OCI-LY7 (cell line): Measurements from ENCODE around the gene MKKS. TPM values are rescaled to one million over a fixed set of nuclear protein-coding genes. Genes with fewer than 3 reads are reported as not detected.

ENCODE experiments used
- BruUV-seq: library from RNA; stranded (reverse); fragments of 400-500 nt; replicated peaks from 2 replicates; lab custom pipeline; 2021; lab: Mats Ljungman, UMichigan
- CTCF ChIA-PET: fragments of 300-600 bp; sonication (Branson Sonifier 250); formaldehyde crosslinking; loops from one replicate; lab custom pipeline; 2022; ENCODE audit warnings: antibody characterized with exemption; ENCODE audit not compliant: unreplicated experiment; lab: Charles Lee
- POLR2A ChIA-PET: fragments of 300-600 bp; sonication (Branson Sonifier 250); formaldehyde crosslinking; loops from one replicate; lab custom pipeline; 2022; ENCODE audit warnings: antibody characterized with exemption; lab: Charles Lee
- DNase-seq: peaks from one replicate; pipeline ENCODE4 v3.0.0-alpha.2; 2015; ENCODE audit warnings: low spot score
- H2AFZ ChIP-seq: fragments of 200-600 bp; sonication (generic), shearing (Covaris generic); 2 replicates; pipeline ENCODE4 v1.6.1; 2014; ENCODE audit warnings: mild to moderate bottlenecking, antibody characterized with exemption, low read length, moderate library complexity
- H3K27ac ChIP-seq: fragments of 200-600 bp; sonication (generic); 2 replicates; pipeline ENCODE4 v1.5.1; 2014; ENCODE audit warnings: mixed run types, low read depth, mild to moderate bottlenecking, moderate library complexity, low read length, inconsistent platforms; ENCODE audit not compliant: poor library complexity, severe bottlenecking
- H3K36me3 ChIP-seq: fragments of 200-600 bp; sonication (generic); 2 replicates; pipeline ENCODE4 v1.6.1; 2014; ENCODE audit warnings: mild to moderate bottlenecking, antibody characterized with exemption, low read length, moderate library complexity, mixed read lengths; ENCODE audit not compliant: insufficient read depth
- H3K4me1 ChIP-seq: fragments of 200-600 bp; sonication (generic); 2 replicates; pipeline ENCODE4 v1.5.1; 2014; ENCODE audit warnings: mild to moderate bottlenecking, low read length; ENCODE audit not compliant: insufficient read depth, poor library complexity, severe bottlenecking
- H3K4me2 ChIP-seq: fragments of 200-600 bp; sonication (generic); 2 replicates; pipeline ENCODE4 v1.6.1; 2014; ENCODE audit warnings: mild to moderate bottlenecking, low read length
- H3K4me3 ChIP-seq: fragments of 200-600 bp; sonication (generic); 2 replicates; pipeline ENCODE4 v1.5.1; 2014; ENCODE audit warnings: mild to moderate bottlenecking, low read depth, low read length; ENCODE audit not compliant: poor library complexity, severe bottlenecking
- H3K79me2 ChIP-seq: fragments of 200-600 bp; sonication (generic); 2 replicates; pipeline ENCODE4 v1.6.1; 2016; ENCODE audit warnings: low read depth, mild to moderate bottlenecking, low read length, moderate library complexity, mixed read lengths; ENCODE audit not compliant: insufficient read depth
- H3K9me2 ChIP-seq: fragments of 200-600 bp; sonication (generic); 2 replicates; pipeline ENCODE4 v1.6.1; 2016; ENCODE audit warnings: mild to moderate bottlenecking, low read length, mixed read lengths; ENCODE audit not compliant: insufficient read depth
- H3K9me3 ChIP-seq: fragments of 200-600 bp; sonication (generic); 2 replicates; pipeline ENCODE4 v1.6.1; 2014; ENCODE audit warnings: mild to moderate bottlenecking, mixed run types, low read length, mixed read lengths
- H4K20me1 ChIP-seq: fragments of 200-600 bp; sonication (generic); 2 replicates; pipeline ENCODE4 v1.6.1; 2014; ENCODE audit warnings: mild to moderate bottlenecking, antibody characterized with exemption, low read length, moderate library complexity, mixed read lengths; ENCODE audit not compliant: insufficient read depth
- CTCF ChIP-seq: fragments of 200-600 bp; sonication (generic); conservative IDR thresholded peaks from 2 replicates; pipeline ENCODE4 v1.5.1; 2014; ENCODE audit warnings: mild to moderate bottlenecking, antibody characterized with exemption, low read length, moderate library complexity, mixed read lengths
- EZH2phosphoT487 ChIP-seq: fragments of 200-600 bp; sonication (generic); IDR thresholded peaks from 2 replicates; pipeline ENCODE4 v1.6.1; 2018; ENCODE audit warnings: low read depth, borderline replicate concordance, mild to moderate bottlenecking, mixed run types, antibody characterized with exemption, low read length, moderate library complexity, mixed read lengths
- intact Hi-C: fragments of 100-400 bp; cut with micrococcal nuclease; formaldehyde crosslinking; loops from one replicate; pipeline ENCODE4 v1.10.0; 2022; ENCODE audit not compliant: unreplicated experiment
- total RNA-seq, 2 experiments: library from RNA; depleted of rRNA in 1 of 2; stranded (reverse); fragments of >200 nt in 1 of 2; shearing (Covaris generic) in 1 of 2; gene quantifications; 2 replicates each; pipeline ENCODE4 v1.2.3, GENCODE V29; 2014 to 2022

The MKKS gene
- total RNA-seq, 2 experiments from 2014 or later = 1.0 to 5.6 TPM

- BruUV-seq = no TSS peak
- no peaks in the 10 kb centered on the region for H3K9me3 ChIP-seq
- no peak for DNase-seq
- TF ChIP-seq EZH2phosphoT487 = no peak
- no peak for TF ChIP-seq CTCF
- intact Hi-C loops = loop anchor here (10.0 kb wide), 1 partner anchor 397 kb away; the partner anchor contains the start of gene ANKEF1
- H3K4me1 ChIP-seq = peaks cover 27% of the 10 kb centered on the region
- CTCF ChIA-PET = interaction anchor here (0.5 kb wide), 1 partner anchor 102 kb away, joined by 3 read pairs; no protein-coding TSS in a partner anchor
- H3K9me2 ChIP-seq = no peaks in the 10 kb centered on the region
- H3K36me3 ChIP-seq = no peaks in the 10 kb centered on the region
- POLR2A ChIA-PET = interaction anchor here (1.1 kb wide), 1 partner anchor 22 kb away, joined by 3 read pairs; no protein-coding TSS in a partner anchor
- H2AFZ ChIP-seq = no peak overlapping the region
- peaks cover 19% of the 10 kb centered on the region for H3K79me2 ChIP-seq
- H4K20me1 ChIP-seq = 0 out of 2 replicates have a peak, but pooled peaks cover 3% of the 10 kb centered on the region
- no peak overlapping the region for H3K27ac ChIP-seq
- H3K4me3 ChIP-seq = no peak overlapping the region
- H3K4me2 ChIP-seq = no peak overlapping the region
These were observed 1.9 kb downstream of the MKKS start for GRCh38 chr20:10432079-10432478.

GRCh38 chr20:10430704-10431103 is 3.3 kb downstream of the MKKS start:
- CTCF ChIA-PET = no interaction called here
- no TSS peak for BruUV-seq
- intact Hi-C loops = loop anchor here (10.0 kb wide), 1 partner anchor 396 kb away; the partner anchor contains the start of gene ANKEF1

More at GRCh38 chr20:10430704-10431103, 3.3 kb downstream of the MKKS start:
- Histone ChIP-seq H2AFZ (no peak overlapping the region), H4K20me1 (0 out of 2 replicates have a peak, but pooled peaks cover 3% of the 10 kb centered on the region), H3K27ac (no peak overlapping the region), H3K4me2 (no peak overlapping the region), H3K4me1 (peaks cover 13% of the 10 kb centered on the region), H3K36me3 (no peaks in the 10 kb centered on the region), H3K79me2 (peaks cover 6% of the 10 kb centered on the region), H3K9me3 (no peaks in the 10 kb centered on the region), H3K4me3 (no peak overlapping the region), H3K9me2 (no peaks in the 10 kb centered on the region)
- no peak for DNase-seq
- no peak for TF ChIP-seq CTCF
- TF ChIP-seq EZH2phosphoT487 = no peak
- POLR2A ChIA-PET = interaction anchor here (0.9 kb wide), 1 partner anchor 17 kb away, joined by 3 read pairs; no protein-coding TSS in a partner anchor
